H9 (cell line): ENCODE results near the gene TMTC2. TPM values are rescaled to one million over a fixed set of nuclear protein-coding genes. Genes with fewer than 3 reads are reported as not detected.

ENCODE experiments used
- DNase-seq: peaks from one replicate; pipeline ENCODE4 v3.0.0-alpha.2; 2017
- H2AFZ ChIP-seq: one replicate; pipeline ENCODE4 v1.6.1; 2013; ENCODE audit warnings: mild to moderate bottlenecking, low read length, control low read depth, moderate library complexity
- H2AK5ac ChIP-seq: 2 replicates; pipeline ENCODE4 v1.6.1; 2013; ENCODE audit warnings: low read length, control low read depth, mixed read lengths; ENCODE audit not compliant: insufficient read length
- H2BK120ac ChIP-seq: one replicate; pipeline ENCODE4 v1.6.1; 2013; ENCODE audit warnings: low read depth, mild to moderate bottlenecking, low read length, control low read depth, inconsistent platforms; ENCODE audit not compliant: poor library complexity, severe bottlenecking
- H2BK12ac ChIP-seq: 2 replicates; pipeline ENCODE4 v1.6.1; 2013; ENCODE audit warnings: low read length, control low read depth, mixed read lengths, low read depth; ENCODE audit not compliant: insufficient read length
- H2BK15ac ChIP-seq: 2 replicates; pipeline ENCODE4 v1.6.1; 2013; ENCODE audit warnings: low read depth, low read length, control low read depth
- H2BK20ac ChIP-seq: one replicate; pipeline ENCODE4 v1.6.1; 2013; ENCODE audit warnings: low read depth, mild to moderate bottlenecking, low read length, control low read depth, inconsistent platforms; ENCODE audit not compliant: poor library complexity, severe bottlenecking
- H2BK5ac ChIP-seq: 2 replicates; pipeline ENCODE4 v1.6.1; 2013; ENCODE audit warnings: low read length, control low read depth, mixed read lengths; ENCODE audit not compliant: insufficient read length
- H3K14ac ChIP-seq: 2 replicates; pipeline ENCODE4 v1.6.1; 2013; ENCODE audit warnings: low read length, control low read depth; ENCODE audit not compliant: insufficient read depth
- H3K18ac ChIP-seq: 2 replicates; pipeline ENCODE4 v1.6.1; 2013; ENCODE audit warnings: low read depth, mild to moderate bottlenecking, mixed read lengths, low read length, control low read depth; ENCODE audit not compliant: insufficient read length
- H3K23ac ChIP-seq: 2 replicates; pipeline ENCODE4 v1.6.1; 2013; ENCODE audit warnings: low read length, control low read depth, mixed read lengths, low read depth; ENCODE audit not compliant: insufficient read length
- H3K23me2 ChIP-seq: 2 replicates; pipeline ENCODE4 v1.6.1; 2013; ENCODE audit warnings: low read depth, mild to moderate bottlenecking, mixed read lengths, low read length, control low read depth; ENCODE audit not compliant: insufficient read length, poor library complexity, severe bottlenecking
- H3K27ac ChIP-seq: 2 replicates; pipeline ENCODE4 v1.5.1; 2013; ENCODE audit warnings: low read length, control low read depth, mixed read lengths, low read depth; ENCODE audit not compliant: insufficient read length
- H3K27me3 ChIP-seq: 2 replicates; pipeline ENCODE4 v1.6.1; 2013; ENCODE audit warnings: low read length, control low read depth, inconsistent platforms; ENCODE audit not compliant: insufficient read depth
- H3K4ac ChIP-seq: 2 replicates; pipeline ENCODE4 v1.6.1; 2013; ENCODE audit warnings: low read depth, mild to moderate bottlenecking, control low read depth, inconsistent platforms, low read length, moderate library complexity
- H3K4me1 ChIP-seq: 2 replicates; pipeline ENCODE4 v1.6.1; 2013; ENCODE audit warnings: low read length, control low read depth, inconsistent platforms; ENCODE audit not compliant: insufficient read depth
- H3K4me2 ChIP-seq: 2 replicates; pipeline ENCODE4 v1.6.1; 2013; ENCODE audit warnings: low read length, control low read depth, mixed read lengths; ENCODE audit not compliant: insufficient read length, insufficient read depth
- H3K56ac ChIP-seq: 2 replicates; pipeline ENCODE4 v1.6.1; 2013; ENCODE audit warnings: low read depth, mild to moderate bottlenecking, mixed read lengths, low read length, control low read depth; ENCODE audit not compliant: insufficient read length
- H3K79me1 ChIP-seq: 2 replicates; pipeline ENCODE4 v1.6.1; 2013; ENCODE audit warnings: low read depth, mild to moderate bottlenecking, moderate library complexity, low read length, control low read depth, inconsistent platforms; ENCODE audit not compliant: insufficient read depth, poor library complexity, severe bottlenecking
- H3K79me2 ChIP-seq: 2 replicates; pipeline ENCODE4 v1.6.1; 2013; ENCODE audit warnings: low read length, control low read depth, inconsistent platforms; ENCODE audit not compliant: insufficient read depth
- H3K9ac ChIP-seq: 2 replicates; pipeline ENCODE4 v1.6.1; 2013; ENCODE audit warnings: low read length, control low read depth, mixed read lengths; ENCODE audit not compliant: insufficient read length; ENCODE audit errors: extremely low read depth
- H3K9me3 ChIP-seq: one replicate; pipeline ENCODE4 v1.6.1; 2013; ENCODE audit warnings: low read depth, low read length, inconsistent platforms; ENCODE audit not compliant: control insufficient read depth
- H3T11ph ChIP-seq: one replicate; pipeline ENCODE4 v1.6.1; 2013; ENCODE audit warnings: mild to moderate bottlenecking, low read length, control low read depth, inconsistent platforms
- H4K20me1 ChIP-seq: one replicate; pipeline ENCODE4 v1.6.1; 2013; ENCODE audit not compliant: control insufficient read depth, insufficient read length, insufficient read depth
- H4K5ac ChIP-seq: 2 replicates; pipeline ENCODE4 v1.6.1; 2013; ENCODE audit warnings: low read depth, mild to moderate bottlenecking, mixed read lengths, low read length, control low read depth; ENCODE audit not compliant: insufficient read length
- H4K8ac ChIP-seq: replicated peaks from 2 replicates; pipeline ENCODE4 v1.6.1; 2013; ENCODE audit warnings: low read length, control low read depth, mixed read lengths, low read depth; ENCODE audit not compliant: insufficient read length
- H4K91ac ChIP-seq: 2 replicates; pipeline ENCODE4 v1.6.1; 2013; ENCODE audit warnings: low read depth, mild to moderate bottlenecking, moderate library complexity, mixed read lengths, low read length, control low read depth; ENCODE audit not compliant: insufficient read length
- H3K27ac Mint-ChIP-seq, 3 experiments: 2 replicates in 2 of 3; 3 replicates in 1 of 3; pipeline ENCODE4 v1.8.0; 2020 to 2021; ENCODE audit warnings: mixed read lengths in 3 of 3, mild to moderate bottlenecking in 1 of 3, moderate library complexity in 1 of 3
- H3K27me3 Mint-ChIP-seq: 2 replicates; pipeline ENCODE4 v1.8.0; 2021; ENCODE audit warnings: low read depth, mild to moderate bottlenecking, moderate library complexity, mixed read lengths
- H3K36me3 Mint-ChIP-seq, 3 experiments: 2 replicates in 2 of 3; 3 replicates in 1 of 3; pipeline ENCODE4 v1.8.0; 2020 to 2021; ENCODE audit warnings: low read depth in 3 of 3, mixed read lengths in 3 of 3; ENCODE audit not compliant: insufficient read depth in 1 of 3
- H3K4me1 Mint-ChIP-seq, 2 experiments: 2 replicates each; pipeline ENCODE4 v1.8.0; 2020; ENCODE audit warnings: mixed read lengths in 2 of 2
- H3K4me3 Mint-ChIP-seq, 2 experiments: 2 replicates in 1 of 2; 3 replicates in 1 of 2; pipeline ENCODE4 v1.8.0; 2020 to 2021; ENCODE audit warnings: mild to moderate bottlenecking in 2 of 2, mixed read lengths in 2 of 2, moderate library complexity in 1 of 2
- H3K9me3 Mint-ChIP-seq, 2 experiments: 2 replicates in 1 of 2; 3 replicates in 1 of 2; pipeline ENCODE4 v1.8.0; 2020; ENCODE audit warnings: mild to moderate bottlenecking in 2 of 2, mixed read lengths in 2 of 2, moderate library complexity in 1 of 2
- WGBS: extraction: QIAGEN DNeasy Blood & Tissue Kit; methylation state at CpG from one replicate; pipeline ENCODE4 v1.1.7; 2013; ENCODE audit warnings: missing lambda C conversion rate, low lambda C conversion rate, mixed read lengths; ENCODE audit not compliant: insufficient read length; ENCODE audit errors: extremely low coverage; 5-methylcytosine and 5-hydroxymethylcytosine counted together
- total RNA-seq: library from RNA; stranded (reverse); gene quantifications from 2 replicates; pipeline ENCODE4 v1.2.1, GENCODE V29; 2021
- TF ChIP-seq, protein P1 (sequence below): fragments of 200-600 bp; sonication (generic); conservative IDR thresholded peaks from 3 replicates; pipeline ENCODE4 v1.8.0; 2021; ENCODE audit warnings: antibody characterized with exemption, mild to moderate bottlenecking

TMTC2 gene
- total RNA-seq, 1 experiment from 2014 or later = 3.1 TPM

DNA sequence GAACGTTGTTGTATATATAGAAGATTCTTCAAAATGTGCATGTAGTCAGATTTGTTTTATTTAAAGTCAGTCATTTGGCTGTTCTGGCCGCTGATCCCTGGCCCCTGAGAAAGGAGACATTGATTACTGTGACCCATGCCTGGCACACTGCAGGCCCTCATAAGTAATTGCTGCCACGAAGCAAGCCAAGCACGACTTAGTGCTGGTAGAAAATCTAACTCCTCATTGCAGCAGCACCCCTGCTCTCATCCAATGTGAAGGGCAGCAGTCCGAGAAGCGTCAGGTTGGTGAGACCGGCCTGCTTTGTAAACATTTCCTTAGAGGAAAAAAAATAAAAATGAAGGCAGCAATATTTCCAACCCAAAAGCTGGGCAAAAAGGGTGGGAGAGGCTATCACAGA is 22.8 kb upstream of the TMTC2 start:
- Histone ChIP-seq H2AK5ac (no peak overlapping the region), H2AFZ (no peak overlapping the region), H4K8ac (no peak overlapping the region), H3K9me3 (no peaks in the 10 kb centered on the region), H3K18ac (no peak overlapping the region), H3K79me1 (no peaks in the 10 kb centered on the region), H3K23me2 (no peaks in the 10 kb centered on the region), H2BK5ac (no peak overlapping the region), H3K27ac (no peak overlapping the region), H3K23ac (no peak overlapping the region), H4K91ac (no peak overlapping the region), H2BK12ac (no peak overlapping the region), H3T11ph (no peak overlapping the region), H3K79me2 (no peaks in the 10 kb centered on the region), H4K20me1 (no peaks in the 10 kb centered on the region), H2BK20ac (no peak overlapping the region), H3K27me3 (no peaks in the 10 kb centered on the region), H3K9ac (no peak overlapping the region), H3K56ac (no peak overlapping the region), H3K4ac (no peak overlapping the region), H2BK120ac (no peak overlapping the region), H3K14ac (no peak overlapping the region), H4K5ac (no peak overlapping the region), H3K4me1 (peaks cover 3% of the 10 kb centered on the region; the same call in 1 of the 2 replicates), H2BK15ac (no peak overlapping the region), H3K4me2 (no peak overlapping the region)
- TF ChIP-seq, protein P1, sequence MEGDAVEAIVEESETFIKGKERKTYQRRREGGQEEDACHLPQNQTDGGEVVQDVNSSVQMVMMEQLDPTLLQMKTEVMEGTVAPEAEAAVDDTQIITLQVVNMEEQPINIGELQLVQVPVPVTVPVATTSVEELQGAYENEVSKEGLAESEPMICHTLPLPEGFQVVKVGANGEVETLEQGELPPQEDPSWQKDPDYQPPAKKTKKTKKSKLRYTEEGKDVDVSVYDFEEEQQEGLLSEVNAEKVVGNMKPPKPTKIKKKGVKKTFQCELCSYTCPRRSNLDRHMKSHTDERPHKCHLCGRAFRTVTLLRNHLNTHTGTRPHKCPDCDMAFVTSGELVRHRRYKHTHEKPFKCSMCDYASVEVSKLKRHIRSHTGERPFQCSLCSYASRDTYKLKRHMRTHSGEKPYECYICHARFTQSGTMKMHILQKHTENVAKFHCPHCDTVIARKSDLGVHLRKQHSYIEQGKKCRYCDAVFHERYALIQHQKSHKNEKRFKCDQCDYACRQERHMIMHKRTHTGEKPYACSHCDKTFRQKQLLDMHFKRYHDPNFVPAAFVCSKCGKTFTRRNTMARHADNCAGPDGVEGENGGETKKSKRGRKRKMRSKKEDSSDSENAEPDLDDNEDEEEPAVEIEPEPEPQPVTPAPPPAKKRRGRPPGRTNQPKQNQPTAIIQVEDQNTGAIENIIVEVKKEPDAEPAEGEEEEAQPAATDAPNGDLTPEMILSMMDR = no peak
- WGBS = no CpG with 5 or more reads among the region's 7 CpGs
- peaks cover 1 to 2% (median 2%) of the 10 kb centered on the region in 3 experiments; a peak in 2 of 7 replicates for H3K36me3 Mint-ChIP-seq
- H3K9me3 Mint-ChIP-seq = peaks cover 1 to 2% of the 10 kb centered on the region in 2 experiments; a peak in 4 of 5 replicates
- peaks cover 27 to 33% of the 10 kb centered on the region in 2 experiments for H3K4me1 Mint-ChIP-seq
- no peaks in the 10 kb centered on the region; the same call in 1 of the 2 replicates for H3K27me3 Mint-ChIP-seq
- no peak for DNase-seq
- H3K27ac Mint-ChIP-seq = peak overlapping the region in 1 of 3 experiments; percentile 49; a peak in 3 of 7 replicates
- H3K4me3 Mint-ChIP-seq = no peak overlapping the region
